Measurements from ENCODE around the gene LBX1.

LBX1 gene

GRCh38 chr10:101224910-101225823 lies 4.1 kb downstream of the LBX1 start:
- DNase-seq: no peak

DNA sequence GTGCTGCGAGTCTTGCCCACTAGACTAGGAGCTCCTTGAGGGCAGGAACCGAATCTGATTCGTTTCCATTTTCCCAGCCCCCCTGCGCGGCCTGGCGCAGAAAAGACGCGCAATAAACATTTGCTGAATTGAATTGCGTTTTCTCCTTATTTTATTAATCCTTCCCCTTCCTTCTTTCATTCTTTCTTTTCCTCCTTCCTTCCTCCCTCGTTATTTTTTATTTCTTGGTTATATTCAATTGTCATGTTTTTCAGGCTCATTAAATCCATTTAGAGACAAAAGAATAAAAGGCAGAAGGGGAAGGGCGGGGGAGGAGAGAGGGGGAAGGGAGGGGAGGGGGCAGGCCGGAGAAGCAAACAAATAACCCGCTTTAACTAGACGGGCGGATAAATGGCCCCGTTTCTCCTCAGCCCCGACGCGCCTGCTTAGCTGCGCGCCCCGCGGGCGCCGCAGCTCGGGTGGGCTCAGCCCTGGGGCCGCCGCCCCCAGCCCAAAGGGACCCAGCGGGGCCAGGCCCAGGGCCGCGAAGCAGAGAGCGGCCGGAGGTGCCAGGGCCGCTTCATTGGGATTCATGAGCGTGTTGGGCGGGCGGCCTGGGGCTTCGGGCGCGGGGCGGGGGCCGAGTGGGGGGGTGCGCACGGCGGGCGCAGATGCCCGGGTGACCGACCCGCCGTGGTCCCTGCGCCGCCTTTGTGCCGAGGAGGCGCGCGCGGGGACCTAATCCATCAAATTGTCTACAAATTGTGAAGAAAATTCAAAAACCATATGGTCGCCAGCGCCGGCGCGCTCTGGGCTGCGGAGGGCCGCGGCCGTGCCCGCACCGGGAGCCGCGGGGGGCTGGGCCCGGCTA lies 5.0 kb downstream of the LBX1 start:
- DNase-seq: no peak

DNA sequence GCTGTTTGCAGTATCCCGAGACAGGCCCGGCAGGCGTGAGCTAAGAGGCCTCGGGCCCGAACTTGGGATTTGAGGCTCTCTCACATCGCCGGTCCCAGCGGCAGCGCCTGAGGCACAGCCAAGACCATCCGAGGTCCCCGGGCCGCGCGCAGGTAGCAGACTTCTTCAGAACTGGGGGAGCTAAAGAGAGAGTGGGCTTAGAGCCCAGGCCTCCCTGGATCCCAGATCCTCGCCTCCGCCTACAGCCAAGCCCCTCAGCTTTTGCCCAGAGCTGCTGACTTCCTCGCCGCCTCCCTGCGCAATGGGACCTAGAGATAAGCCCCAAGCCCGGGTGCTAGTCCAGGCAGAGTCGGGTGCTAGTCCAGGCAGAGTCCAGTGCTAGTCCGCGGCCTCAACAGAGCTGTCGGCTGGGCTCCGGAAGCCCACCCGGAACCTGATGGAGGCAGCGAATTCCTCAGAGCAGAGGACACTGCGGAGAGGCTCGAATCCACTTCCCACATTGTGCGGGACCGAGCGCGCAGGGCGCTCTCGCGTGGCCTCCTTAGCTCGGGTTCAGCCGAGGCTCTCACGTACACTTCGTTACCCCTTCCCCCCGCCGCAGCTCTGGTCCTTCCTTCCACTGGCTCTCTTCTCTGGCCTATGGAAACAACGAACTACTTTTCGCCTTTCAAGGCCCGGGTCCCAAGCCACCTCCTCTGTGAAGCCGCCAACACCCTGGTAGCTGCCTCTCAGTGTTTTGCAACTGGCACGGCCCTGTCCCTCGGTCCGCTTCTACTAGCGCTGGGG lies 5.8 kb downstream of the LBX1 start:
- no peak for DNase-seq

- DNase-seq: no peak
Measured at GRCh38 chr10:101222683-101223273, 6.5 kb downstream of the LBX1 start.

DNA sequence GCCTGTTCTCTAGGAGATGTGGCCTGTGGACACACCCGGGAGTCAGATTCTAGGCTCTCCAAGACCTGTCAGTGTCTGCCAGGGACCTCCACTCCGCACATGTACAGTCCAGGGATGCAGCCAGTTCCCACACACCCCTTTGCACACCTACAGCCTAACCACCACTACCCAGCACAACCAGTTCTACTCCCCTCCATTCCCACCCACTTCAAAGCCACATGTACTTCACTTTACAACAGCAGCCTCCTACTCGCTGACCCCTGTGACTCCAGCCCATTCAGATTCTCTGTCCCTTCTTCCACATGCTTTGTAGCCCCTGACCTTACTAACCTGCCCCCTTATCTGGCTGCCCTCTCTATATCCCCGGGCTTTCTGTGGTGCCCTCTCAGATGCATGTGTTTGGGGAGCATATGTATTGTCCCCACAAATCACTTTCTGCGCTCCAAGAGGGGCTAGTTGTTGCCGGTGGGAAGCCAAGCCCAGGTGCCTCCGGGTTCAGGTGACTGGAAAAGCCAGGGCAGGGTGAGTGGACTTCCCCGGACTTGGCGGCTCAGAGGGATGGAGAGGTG lies 7.2 kb downstream of the LBX1 start:
- DNase-seq: no peak

DNA sequence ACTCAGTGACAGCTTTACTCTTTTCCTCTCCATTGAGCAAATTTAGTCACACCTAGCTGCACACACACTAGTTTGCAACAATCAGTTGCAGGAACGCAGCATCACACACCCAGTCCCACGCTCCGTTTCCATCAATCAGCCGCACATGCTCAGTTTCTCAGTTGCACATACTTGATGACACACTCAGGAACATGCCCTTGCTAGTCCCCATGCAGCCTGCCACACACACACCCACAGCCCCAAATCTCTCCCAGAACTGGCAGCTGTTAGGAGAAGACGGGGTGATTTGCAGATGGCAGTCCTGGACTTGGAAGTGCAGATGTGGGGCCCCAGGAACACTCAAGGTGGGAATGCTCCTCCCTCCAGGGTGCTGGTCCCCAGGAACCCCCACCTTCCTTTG lies 7.7 kb downstream of the LBX1 start:
- no peak for DNase-seq

GRCh38 chr10:101219946-101220451 lies 9.3 kb downstream of the LBX1 start:
- no peak for DNase-seq

- no peak for DNase-seq
Measured at GRCh38 chr10:101219139-101219945, 9.9 kb downstream of the LBX1 start.

- no peak for DNase-seq
Measured at GRCh38 chr10:101218351-101219138, 10.7 kb downstream of the LBX1 start.

GRCh38 chr10:101217450-101218281 lies 11.6 kb downstream of the LBX1 start:
- no peak for DNase-seq

GRCh38 chr10:101217044-101217425 lies 12.2 kb downstream of the LBX1 start:
- DNase-seq: no peak

- no peak for DNase-seq
Measured at GRCh38 chr10:101216207-101217043, 12.8 kb downstream of the LBX1 start.

GRCh38 chr10:101215397-101216206 lies 13.7 kb downstream of the LBX1 start:
- no peak for DNase-seq

DNA sequence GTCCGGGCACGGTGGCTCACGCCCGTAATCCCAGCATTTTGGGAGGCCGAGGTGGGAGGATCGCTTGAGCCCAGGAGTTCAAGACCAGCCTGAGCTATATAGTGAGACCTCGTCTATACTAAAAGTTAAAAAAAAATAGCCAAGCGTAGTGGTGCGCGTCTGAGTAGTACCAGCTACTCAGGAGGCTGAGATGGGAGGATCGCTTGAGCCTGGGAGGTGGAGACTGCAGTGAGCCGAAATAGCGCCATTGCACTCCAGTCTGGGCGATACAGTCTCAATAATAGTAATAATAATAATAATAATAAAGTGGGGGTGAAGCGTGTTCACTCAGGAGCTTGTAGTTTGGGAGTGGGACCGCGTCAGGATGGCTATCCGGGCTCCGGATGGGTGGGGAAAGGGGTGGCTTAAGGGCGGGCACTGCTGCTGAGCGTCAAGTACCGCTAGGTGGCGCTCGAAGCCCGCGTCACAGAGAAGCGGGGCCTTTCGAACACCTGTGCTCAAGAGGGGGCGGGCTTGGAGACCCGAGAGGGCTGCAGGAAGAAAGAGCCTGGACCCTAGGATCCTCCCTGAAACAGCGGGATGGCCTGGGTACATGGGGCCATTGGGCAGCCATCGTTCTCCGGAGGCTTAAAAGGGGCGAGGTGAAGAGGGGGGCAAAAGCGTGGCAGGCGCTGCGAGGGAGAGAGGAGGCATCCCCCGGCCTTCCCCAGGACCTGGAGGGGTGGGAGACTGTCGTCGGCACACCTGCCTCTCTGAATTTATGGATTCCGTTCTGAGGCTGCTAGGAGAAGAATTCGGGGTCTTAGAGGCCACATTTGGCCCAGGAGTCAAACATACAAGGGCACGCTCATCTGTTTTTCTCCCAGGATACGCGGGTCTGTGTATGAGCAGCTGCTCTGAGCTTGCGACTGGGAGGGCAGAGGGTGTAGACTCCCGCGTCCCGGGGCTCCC lies 14.5 kb downstream of the LBX1 start:
- peak; percentile 46 to 74 (median 62) for DNase-seq

GRCh38 chr10:101208543-101208942 lies 20.7 kb downstream of the LBX1 start:
- DNase-seq: no peak

DNA sequence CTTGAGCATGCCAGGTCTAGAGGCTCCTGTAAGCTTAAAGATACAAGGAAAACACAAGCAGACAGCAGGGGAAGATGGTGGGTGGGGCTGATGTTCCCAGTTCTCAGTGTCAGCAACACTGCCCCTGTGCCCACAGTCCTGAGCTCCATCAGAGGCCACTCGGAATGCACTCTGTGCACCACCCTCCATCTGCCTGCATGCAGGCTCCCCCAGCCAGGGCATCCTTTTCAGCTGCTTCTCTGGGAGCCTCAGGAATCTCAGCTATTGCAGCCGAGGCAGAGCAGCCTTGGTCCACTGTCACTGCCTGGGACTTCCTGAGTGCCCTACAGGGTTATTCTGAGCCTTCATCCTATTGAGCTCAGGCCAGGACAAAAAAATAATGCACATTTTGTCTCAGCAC lies 22.2 kb downstream of the LBX1 start:
- DNase-seq: no peak

Measured in activated CD4-positive, CD25-positive, alpha-beta regulatory T cell (primary cell).